ENCODE data around the gene PPP1R9B.

GRCh38 chr17:50162466-50163254 is 12.2 kb upstream of the PPP1R9B start:
- TF ChIP-seq CTCF (IDR thresholded peaks at IDR 0.05): no peak
- no peak for TF ChIP-seq POLR2AphosphoS5 (IDR thresholded peaks at IDR 0.05)
- no peak for TF ChIP-seq POLR2A (IDR thresholded peaks at IDR 0.05)

Measured in prostate gland (tissue), 2 donors.